ENCODE measurements around the gene TRERF1.

TRERF1 gene

GRCh38 chr6:42260396-42260888 lies 191.3 kb downstream of the TRERF1 start:
- in situ Hi-C loops (cut with HindIII; ENCODE audit: low sequenced_read_pairs), result no loop called here

- in situ Hi-C loops (cut with HindIII; ENCODE audit: low sequenced_read_pairs), result no loop called here
Observed at GRCh38 chr6:42259841-42260395, 191.8 kb downstream of the TRERF1 start.

DNA sequence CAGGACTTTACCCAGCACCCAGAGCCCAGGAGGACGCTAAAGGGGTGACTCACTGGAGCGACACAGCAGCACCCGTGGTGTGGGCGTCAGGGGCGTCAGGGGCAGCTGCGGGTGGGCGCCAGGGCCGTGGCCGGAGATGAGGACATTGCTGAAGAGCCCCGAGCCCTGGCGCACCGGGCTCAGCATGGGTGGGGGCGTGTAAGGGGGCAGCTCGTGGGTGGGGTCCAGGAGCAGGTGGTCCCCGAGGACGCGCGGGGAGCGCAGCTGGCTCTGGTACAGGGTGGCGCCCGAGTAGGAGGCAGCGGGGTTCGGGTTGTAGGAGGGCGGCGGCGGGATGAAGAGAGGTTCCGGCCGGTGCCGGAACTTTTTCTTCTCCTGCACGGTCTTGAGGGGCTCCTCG lies 192.4 kb downstream of the TRERF1 start:
- in situ Hi-C loops (cut with HindIII; ENCODE audit: low sequenced_read_pairs), result no loop called here

- in situ Hi-C loops (cut with HindIII; ENCODE audit: low sequenced_read_pairs), result no loop called here
Observed at GRCh38 chr6:42257614-42258013, 194.1 kb downstream of the TRERF1 start.

DNA sequence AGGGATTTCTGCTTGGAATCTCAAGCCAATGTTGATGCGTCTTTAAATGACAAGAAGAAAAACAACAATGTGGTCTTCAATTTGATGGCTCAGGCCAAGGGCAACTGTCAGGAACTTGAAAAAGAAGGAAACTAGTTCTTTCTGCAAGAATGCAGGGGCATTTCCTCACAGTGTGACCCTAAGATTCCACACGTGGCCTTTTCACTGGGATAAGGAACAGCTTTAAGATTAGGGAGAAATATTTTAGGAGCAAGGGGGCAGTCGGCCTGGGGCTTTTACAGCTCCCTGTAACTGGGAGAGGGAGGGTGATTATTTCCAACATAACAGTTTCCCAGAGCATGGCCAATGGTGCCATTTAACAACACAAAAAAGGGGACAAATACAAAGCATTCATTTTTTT lies 194.7 kb downstream of the TRERF1 start:
- in situ Hi-C loops (cut with HindIII; ENCODE audit: low sequenced_read_pairs), result no loop called here

DNA sequence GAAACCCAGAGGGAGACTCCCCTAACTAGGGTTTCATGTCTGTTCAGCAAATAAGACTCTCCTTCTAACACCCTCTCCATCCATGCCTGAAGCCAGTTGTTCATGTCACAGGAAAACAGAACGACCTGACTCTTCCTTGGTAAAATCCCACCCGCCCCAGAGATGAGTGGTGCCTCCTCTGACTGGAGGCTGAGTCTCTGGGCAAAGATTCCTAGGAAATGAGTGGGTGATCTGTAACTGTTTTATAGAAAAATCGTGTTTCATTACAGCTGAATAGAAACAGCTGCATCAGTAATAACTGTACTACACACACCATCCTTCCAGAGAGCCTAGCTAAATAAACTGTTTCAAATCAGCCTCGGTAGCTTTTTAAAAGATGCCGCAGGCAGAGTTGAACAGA lies 196.7 kb downstream of the TRERF1 start:
- in situ Hi-C loops (cut with HindIII; ENCODE audit: low sequenced_read_pairs), result no loop called here

- in situ Hi-C loops (cut with HindIII; ENCODE audit: low sequenced_read_pairs), result no loop called here
Observed at GRCh38 chr6:42254505-42254904, 197.2 kb downstream of the TRERF1 start.

GRCh38 chr6:42251911-42252637 lies 199.7 kb downstream of the TRERF1 start:
- in situ Hi-C loops (cut with HindIII; ENCODE audit: low sequenced_read_pairs), result no loop called here

DNA sequence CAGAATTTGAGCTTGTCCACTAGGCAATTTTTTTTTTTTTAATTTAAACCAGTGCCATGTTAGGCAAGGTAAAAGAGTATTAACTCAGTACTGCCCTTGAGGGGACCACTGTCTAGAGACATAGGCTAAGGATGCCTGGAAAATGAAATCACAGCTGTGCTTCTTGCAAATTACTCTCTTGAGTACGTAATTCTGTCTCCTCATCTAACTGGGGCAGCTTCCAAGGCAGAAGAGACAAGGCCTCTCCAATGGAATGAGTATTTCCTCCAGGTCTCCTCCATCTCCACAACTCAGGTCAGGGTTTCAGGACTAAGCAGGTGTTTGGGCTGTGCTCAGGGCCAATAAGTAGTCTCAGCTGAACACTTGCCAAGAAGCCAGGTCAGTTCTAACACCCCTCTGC lies 200.2 kb downstream of the TRERF1 start:
- in situ Hi-C loops (cut with HindIII; ENCODE audit: low sequenced_read_pairs), result no loop called here

DNA sequence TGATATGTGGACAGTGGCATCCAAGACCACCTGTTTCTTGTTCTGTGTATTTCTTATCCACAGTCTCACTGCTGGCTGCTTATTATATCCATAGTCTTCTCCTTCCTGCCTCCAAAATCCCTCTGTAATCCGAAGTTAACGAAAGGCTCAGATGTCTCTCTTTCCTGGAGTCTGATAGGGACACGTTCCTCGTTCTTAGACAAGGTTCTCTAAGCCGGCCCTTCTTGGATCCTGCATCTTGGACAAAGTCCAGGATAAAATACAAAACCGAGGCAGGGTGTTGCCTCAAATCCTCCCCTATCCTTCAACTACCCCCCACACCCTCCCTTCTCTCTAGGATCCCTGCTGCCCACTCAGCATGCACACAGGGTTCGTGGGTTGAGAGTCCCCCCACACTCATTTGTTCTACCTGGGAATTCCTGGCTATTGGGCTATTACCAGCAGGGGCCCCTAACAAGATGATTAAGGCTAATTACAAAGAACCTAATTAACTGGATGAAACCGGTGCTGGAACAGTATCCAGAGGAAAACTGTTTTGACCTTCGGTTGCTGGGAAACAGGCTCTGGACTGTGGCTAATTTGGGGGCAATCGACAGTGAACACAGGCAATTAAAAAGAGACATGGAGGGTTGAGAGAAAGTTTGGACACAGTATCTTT lies 201.3 kb downstream of the TRERF1 start:
- in situ Hi-C loops (cut with HindIII; ENCODE audit: low sequenced_read_pairs), result no loop called here

GRCh38 chr6:42249279-42249678 lies 202.4 kb downstream of the TRERF1 start:
- in situ Hi-C loops (cut with HindIII; ENCODE audit: low sequenced_read_pairs), result no loop called here

DNA sequence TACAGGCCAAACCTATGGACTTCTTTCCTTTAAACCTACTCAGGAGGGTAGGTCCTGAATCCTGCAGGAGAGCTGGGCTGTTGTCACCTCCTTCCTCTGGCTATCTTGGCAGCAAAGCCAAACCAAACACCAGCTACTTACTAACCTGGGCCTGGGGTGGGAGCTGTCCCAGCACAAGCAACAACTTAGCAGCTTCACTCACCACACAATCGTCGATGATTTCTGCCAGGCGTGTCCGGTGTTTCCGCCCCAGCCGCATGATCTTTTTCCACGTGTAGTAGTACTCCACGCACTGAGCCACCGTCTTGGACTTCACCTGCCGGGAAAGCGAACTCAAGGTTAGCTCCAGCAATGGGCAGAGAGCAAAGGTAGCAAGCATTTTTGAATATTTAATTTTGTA lies 208.7 kb downstream of the TRERF1 start:
- in situ Hi-C loops (cut with HindIII; ENCODE audit: low sequenced_read_pairs), result no loop called here

GRCh38 chr6:42241915-42242314 lies 209.8 kb downstream of the TRERF1 start:
- in situ Hi-C loops (cut with HindIII; ENCODE audit: low sequenced_read_pairs), result no loop called here

DNA sequence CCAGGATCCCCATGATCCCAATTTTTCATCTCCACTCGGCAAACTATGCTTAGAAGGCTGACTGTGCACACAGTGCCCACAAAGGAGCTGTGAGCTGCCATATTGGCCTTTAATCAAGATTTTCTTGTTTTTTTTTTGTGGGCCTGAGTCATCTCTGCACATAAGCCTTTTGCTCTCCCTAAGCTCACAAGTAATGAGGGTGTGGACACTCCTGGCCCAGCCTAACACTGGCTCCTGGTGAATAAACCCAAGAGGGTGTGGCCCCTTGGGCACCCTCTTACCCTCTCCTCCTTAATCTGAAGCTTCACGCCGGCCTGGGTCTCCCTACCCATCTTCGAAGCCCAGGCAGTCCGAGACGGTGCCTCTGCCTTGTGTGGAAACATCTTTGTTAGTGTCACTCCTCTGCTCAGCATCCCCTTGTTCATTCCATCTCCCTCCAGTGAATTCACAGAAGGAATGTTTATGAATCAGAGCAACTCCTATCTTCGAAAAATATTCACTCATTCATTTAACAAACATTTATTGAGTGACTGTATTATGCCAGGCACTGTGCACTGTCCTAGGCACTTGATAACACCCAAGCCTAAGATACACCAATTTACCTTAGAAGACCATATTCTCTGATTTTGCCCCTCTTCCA lies 211.9 kb downstream of the TRERF1 start:
- in situ Hi-C loops (cut with HindIII; ENCODE audit: low sequenced_read_pairs), result no loop called here

DNA sequence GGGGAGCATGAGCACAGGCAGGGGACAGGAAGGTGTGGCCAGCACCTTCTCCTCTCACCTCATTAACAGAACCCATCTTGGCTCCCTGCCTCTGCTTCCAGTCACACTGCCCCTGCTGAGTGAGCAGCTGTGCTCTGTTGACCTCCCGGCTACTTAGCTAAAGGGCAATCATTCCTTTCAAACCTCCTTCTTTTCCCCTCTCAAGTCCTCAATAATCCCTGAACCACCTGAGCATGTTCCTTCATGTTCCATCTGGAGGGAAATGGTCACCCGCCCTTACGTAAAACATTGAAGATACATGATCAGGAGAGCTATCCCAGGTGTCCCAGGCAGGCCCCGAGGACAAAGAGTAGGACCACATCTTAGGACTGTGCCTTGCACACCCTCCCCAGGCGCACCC lies 212.4 kb downstream of the TRERF1 start:
- in situ Hi-C loops (cut with HindIII; ENCODE audit: low sequenced_read_pairs), result no loop called here

DNA sequence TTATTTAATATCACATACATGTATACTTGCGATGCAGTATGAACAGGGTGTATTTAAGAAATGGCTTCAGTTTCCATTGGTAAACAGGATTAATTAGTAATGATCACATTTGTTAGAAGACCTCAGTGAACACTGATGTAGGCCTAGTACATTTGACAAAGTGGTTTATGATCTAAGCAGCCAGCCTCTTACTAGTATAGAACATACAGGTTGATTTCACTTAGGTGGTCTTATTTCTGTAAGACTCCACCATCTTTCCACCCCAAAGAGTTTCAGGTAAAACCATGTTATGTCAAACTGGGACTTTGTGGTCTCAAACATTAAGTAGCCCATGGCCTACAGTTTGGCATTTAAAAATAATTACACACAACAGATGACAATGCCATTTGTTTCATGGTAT lies 213.9 kb downstream of the TRERF1 start:
- in situ Hi-C loops (cut with HindIII; ENCODE audit: low sequenced_read_pairs), result no loop called here

- in situ Hi-C loops (cut with HindIII; ENCODE audit: low sequenced_read_pairs), result no loop called here
Observed at GRCh38 chr6:42236682-42237473, 214.8 kb downstream of the TRERF1 start.

GRCh38 chr6:42236030-42236429 lies 215.7 kb downstream of the TRERF1 start:
- in situ Hi-C loops (cut with HindIII; ENCODE audit: low sequenced_read_pairs), result no loop called here

DNA sequence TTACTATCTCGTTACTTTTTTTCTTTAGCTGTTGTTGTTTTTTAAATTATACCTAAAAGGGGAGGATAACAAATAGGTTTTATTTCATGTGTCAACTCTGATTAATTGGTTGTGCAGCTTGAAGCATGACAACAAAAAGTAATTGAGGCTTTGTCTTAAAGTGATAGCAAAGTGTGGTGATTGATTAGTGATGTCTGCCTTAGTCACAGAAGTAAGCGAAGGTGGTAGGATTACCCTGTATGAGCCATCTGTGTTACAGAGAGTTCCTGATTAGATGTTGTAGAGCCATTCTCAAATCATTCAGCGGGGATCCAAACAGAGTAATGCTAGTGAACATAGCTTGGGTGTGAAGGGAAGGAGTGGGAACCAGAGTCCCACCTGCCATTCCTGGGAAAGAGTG lies 219.7 kb downstream of the TRERF1 start:
- in situ Hi-C loops (cut with HindIII; ENCODE audit: low sequenced_read_pairs), result no loop called here

DNA sequence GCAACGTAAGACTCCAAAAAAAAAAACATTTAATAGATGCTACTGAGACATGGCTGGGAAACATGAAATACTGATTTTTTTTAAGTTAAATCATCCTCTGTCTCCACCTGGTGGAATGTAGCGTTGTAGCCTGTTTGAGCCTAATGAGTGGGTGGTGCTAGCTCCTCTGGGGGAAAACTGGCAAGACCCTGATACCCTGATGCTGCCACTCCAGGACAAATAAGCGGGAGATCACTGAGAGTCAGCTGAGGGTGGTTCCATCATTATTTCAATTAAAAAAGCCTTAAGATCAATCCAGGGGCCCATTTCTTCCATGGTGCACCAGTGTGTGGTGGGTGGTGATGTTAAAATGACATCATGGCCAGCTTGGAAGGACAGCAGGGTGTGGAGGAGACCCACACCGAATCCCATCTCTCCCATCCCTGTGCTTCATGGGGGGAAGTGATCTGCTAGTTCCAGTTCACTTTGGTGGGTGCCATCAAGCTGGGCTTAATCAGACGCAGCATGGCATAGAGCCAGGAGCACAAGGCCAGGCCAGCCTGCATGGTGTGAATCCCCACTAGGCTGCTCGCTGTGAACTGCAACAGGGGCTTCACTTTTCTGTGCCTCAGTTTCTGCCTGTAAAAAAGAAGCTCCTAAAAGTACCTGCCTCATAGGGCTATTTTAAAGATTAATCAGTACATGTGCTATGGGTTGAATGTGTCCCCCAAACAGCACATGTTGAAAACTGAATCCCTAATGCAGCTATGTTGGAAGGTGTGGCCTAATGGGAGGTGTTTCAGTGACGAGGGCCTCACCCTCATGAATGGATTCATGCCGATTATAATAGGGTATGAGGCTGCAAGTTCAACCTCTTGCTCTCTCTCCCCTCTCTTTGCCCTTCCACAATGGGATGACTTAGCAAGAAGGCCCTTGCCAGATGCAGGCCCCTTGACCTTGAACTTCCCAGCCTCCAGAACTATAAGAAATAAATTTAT lies 221.1 kb downstream of the TRERF1 start:
- in situ Hi-C loops (cut with HindIII; ENCODE audit: low sequenced_read_pairs), result no loop called here

Measured in endothelial cell of hepatic sinusoid (primary cell).